NCI-H446 (cell line): ENCODE results near the gene BAG5.
A peak's percentile ranks its signal among the peaks of the same experiment; 100 is the strongest.

Source experiments
- DNase-seq, 2 experiments: peaks; one replicate each; lab custom pipeline; 2025; lab: John Stamatoyannopoulos, UW

The BAG5 gene

GRCh38 chr14:103546652-103547454, 15.6 kb downstream of the BAG5 start:
- DNase-seq, result peak; percentile 19 to 67

GRCh38 chr14:103545915-103546651, 16.4 kb downstream of the BAG5 start:
- no peak for DNase-seq

DNA sequence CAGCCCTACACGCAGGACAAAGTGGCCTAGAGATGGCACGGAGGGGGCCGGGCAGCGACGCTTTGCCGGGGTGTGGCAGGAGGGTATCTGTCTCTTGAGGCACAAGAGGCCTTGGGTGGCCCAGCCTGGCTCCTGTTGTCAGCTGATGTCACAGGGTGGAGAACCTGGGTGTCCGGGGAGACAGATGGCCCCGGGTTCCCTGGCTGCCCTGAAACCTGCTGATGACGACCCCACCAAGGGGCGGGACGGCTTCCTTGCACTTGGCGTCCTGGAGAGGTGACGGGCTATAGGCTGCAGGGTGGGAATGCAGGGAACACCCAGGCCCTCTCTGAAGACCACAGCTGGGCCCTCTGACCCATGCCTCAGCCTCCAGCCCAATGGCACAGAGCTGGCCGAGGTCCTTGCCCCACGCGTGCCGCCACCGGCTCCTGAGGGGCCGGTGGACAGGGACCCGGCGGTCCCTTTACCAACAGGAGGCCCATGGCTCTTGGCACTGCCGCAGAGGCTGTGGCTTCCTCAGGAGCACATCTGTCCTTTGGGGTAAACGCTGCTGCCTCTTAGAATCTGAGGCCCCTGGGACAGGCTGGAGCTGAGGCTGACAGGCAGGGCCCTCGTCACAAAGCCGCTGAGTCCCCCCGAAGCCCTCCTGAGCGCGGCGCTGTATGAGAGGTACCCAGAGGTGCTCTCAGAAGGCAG, 17.1 kb downstream of the BAG5 start:
- no peak for DNase-seq

- DNase-seq, result peak; percentile 56 to 82
Measured at GRCh38 chr14:103544388-103545218, 17.9 kb downstream of the BAG5 start.

DNA sequence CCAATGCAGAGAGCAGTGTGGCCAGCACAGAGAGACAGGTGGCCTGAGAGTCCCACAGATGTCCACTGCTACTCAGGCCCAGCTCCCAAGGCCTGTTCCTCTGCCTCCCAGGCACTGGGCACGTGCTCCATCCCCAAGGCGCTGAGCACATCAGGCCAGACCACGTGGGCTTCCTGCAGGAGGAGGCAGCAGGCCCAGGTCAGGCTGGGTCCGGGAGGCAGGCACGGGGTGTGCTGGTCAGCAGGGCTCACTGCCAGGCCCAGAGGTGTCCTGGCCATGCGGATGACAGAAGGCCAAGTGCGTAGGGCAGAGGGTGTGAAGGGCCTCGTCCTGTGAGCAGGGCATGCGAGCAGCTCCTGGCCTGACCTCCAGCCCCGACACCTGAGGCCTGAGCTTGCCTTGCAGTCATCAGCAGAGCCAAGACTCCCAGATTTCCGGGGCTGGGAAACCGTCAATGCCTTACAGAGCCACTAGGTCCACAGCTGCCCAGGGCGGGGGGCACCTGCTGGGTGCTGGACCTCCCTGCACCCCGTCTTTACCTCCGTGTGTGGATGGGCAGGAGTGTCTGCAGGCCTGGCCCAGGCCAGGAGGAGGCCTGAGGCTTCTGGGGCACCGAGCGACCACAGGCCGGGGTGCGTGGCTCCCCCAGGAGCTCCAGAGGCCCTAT, 18.6 kb downstream of the BAG5 start:
- no peak for DNase-seq

DNA sequence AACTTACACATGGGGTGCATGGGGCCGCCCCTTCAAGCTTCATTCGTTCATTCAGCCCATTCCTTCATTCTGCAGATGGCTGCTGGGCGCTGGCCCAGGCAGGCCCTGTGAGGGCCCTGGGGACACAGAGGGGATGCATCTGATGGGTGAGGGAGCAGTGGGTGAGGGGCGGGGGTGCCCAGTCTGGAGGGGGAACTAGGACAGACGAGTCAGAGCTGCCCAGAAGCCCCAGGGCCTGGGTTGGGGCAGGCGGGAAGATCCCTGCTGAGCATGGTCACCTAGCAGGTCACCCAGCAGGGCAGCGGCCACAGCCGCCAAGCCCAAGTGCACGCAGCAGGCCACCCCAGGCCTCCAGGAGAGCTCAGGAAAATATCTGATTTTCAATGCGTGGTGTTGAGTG, 19.3 kb downstream of the BAG5 start:
- DNase-seq, result no peak

DNA sequence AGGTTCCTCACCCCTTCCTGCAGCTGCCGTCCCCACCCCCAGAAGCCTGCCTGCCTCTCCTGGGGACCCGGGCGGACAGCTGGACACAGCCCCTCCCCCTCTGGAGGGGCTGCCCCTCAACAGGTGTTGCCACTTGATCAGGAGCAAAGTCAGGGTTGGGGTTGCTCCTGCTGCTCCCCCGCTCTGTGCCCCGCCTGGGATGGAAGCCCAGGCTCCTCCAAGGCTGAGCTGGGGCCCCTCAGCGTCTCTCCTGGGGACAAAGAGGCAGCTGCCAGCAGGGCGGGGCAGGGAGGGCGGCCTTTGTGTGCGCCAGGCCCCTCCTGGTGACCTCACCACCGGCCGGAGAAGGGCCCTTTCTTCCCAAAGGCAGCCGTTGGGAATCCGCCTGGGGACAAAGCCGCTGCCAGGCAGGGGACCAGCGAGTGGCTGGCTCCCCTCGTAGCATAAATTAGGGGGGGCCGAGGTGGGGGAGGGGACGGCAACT, 19.8 kb downstream of the BAG5 start:
- no peak for DNase-seq

DNA sequence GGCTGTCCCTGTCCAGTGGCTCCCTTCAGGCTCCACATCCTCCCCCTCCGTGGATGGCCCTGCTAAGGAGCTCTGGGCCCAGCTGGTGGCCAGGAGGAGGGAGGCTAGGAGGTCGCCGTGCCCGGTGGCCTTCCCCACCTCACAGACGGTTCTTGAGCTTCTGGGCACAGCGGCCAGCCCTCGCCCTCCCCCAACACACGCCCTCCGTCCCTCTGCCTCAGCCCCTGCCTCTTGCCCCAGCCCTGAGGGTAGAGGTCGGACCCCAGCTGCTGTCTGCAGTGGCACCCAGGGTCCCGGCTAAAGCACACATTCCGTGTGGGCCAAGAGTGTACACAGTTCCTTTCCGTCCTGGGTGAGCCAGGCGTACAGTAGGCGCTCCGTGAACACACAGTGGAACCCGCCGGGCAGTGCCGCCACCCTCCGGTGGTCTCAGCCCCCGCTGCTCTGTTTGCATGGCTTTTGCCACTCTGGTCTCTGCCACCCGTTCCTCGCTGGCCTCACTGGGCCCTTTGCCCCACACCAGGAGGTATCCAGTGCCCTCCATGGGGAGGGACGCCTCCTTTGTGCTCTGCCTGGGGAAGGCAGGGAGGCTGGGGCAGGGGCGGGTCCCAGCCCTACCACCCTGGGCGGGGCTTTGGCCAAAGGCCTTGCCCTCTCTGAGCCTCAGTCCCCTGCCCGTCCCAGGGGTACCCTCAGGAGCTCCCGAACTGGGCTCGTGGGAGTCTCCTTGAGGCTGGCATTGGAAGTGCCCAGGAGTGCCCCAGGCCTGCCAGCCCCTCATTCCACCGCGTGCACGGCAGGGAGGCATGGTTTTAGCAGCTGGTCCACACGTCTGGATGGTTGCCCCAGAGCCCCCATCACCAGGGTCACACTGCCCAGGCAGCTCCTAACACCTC, 20.5 kb downstream of the BAG5 start:
- no peak for DNase-seq

- DNase-seq, result no peak
Measured at GRCh38 chr14:103540821-103541708, 21.4 kb downstream of the BAG5 start.

- DNase-seq, result no peak
Measured at GRCh38 chr14:103539056-103539825, 23.2 kb downstream of the BAG5 start.

- no peak for DNase-seq
Measured at GRCh38 chr14:103538291-103539055, 24.0 kb downstream of the BAG5 start.

GRCh38 chr14:103537175-103537990, 25.1 kb downstream of the BAG5 start:
- no peak for DNase-seq

DNA sequence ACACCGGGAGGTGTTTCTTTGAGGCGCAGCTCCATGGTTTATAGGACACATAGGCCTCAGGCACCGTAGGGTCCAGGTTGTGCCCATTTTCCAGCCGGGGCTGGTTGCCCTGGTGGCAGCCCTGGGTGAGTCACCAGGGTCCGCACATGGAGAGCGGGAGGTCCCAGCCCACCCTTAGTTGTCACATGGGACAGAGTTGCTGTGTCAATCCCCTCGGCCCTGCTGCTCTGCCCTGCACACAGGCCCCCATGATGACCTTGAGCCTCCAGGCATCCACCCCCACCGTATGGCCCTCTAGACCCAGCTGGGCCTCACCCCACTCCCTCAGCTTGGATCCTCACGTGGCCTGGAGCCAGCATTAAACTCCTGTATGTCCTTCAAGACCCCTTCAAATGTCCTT, 25.8 kb downstream of the BAG5 start:
- no peak for DNase-seq

DNA sequence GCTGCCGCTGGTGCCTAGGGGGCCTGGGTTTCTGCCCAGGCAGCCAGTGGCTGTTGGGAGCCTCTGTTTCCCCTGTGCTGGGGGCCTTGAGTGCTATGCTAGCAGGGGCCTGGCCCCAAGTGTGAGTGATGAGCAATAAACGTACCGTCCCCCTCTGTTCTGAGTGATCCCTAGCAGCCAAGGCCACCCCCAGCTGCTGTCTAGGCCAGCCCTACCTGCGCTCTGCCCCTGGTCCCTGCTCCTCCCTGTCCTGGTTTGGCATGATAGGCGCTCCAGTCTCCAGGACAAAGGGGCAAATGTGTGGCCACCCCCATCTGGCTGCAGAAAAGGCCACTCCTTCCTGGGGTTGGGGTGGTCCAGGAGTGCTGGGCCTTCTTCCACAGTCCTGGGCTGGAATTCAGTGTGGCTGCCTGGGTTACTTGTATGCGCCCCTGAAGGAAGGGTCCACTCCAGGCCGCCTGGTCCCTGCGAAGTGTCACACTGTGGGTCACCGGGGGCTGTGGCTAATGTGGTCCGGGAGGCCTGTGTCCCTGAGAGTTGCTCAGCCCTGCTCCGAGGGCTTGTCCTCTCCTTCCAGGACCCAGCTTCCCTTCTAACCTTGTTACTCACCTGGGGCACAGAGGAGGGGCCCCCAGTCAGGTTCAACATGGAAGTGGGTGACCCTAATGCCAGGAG, 26.4 kb downstream of the BAG5 start:
- DNase-seq, result no peak

GRCh38 chr14:103535081-103535890, 27.2 kb downstream of the BAG5 start:
- no peak for DNase-seq
